GM12878 (cell line): ENCODE results near the gene HSPA12B. TPM values are rescaled to one million over a fixed set of nuclear protein-coding genes. Genes with fewer than 3 reads are reported as not detected.
A peak's percentile ranks its signal among the peaks of the same experiment; 100 is the strongest.

ENCODE experiments used
- ATAC-seq: fragments of 200-7000 bp; cut with Tn5 transposase; 3 replicates; pipeline ENCODE4 v1.9.1; 2020; ENCODE audit warnings: mild to moderate bottlenecking, moderate library complexity
- BruUV-seq: library from RNA; stranded (reverse); fragments of 400-500 nt; replicated peaks from 2 replicates; lab custom pipeline; 2021; lab: Mats Ljungman, UMichigan
- CTCF ChIA-PET: fragments of 300-600 bp; sonication (Branson Sonifier 250); formaldehyde crosslinking; extraction: SDS; loops from one replicate; lab custom pipeline; 2021; ENCODE audit warnings: inconsistent platforms; lab: Yijun Ruan, JAX
- POLR2A ChIA-PET: fragments of 350-600 bp; formaldehyde crosslinking; extraction: SDS; loops from one replicate; lab custom pipeline; 2021; ENCODE audit warnings: inconsistent platforms; lab: Charles Lee
- RAD21 ChIA-PET: fragments of 300-600 bp; sonication (Branson Sonifier 250); formaldehyde crosslinking; loops from one replicate; lab custom pipeline; 2023; ENCODE audit warnings: antibody characterized with exemption; ENCODE audit not compliant: unreplicated experiment; lab: Charles Lee
- SMC1A ChIA-PET: fragments of 300-600 bp; sonication (Branson Sonifier 250); formaldehyde crosslinking; loops from one replicate; lab custom pipeline; 2023; ENCODE audit not compliant: unreplicated experiment, uncharacterized antibody; lab: Charles Lee
- DNase-seq: peaks from one replicate; pipeline ENCODE4 v3.0.0-alpha.2; 2011; ENCODE audit warnings: low read depth, low spot score
- FAIRE-seq: peaks from 3 replicates; lab custom pipeline; 2011; peaks lifted over from hg19 to GRCh38; lab: Jason Lieb, UNC
- H2AFZ ChIP-seq: 2 replicates; pipeline ENCODE4 v1.6.0; 2011; ENCODE audit warnings: low read depth, low read length, control low read depth; ENCODE audit not compliant: control insufficient read depth
- H3K27ac ChIP-seq: 2 replicates; pipeline ENCODE4 v1.5.1; 2011; ENCODE audit warnings: control low read depth; ENCODE audit not compliant: control insufficient read depth, insufficient read depth
- H3K27me3 ChIP-seq, 2 experiments: replicated peaks in 1 of 2; 2 replicates each; pipeline versions ENCODE4 v1.6.0 to v1.6.1; 2011; ENCODE audit warnings: low read length in 1 of 2; ENCODE audit not compliant: control insufficient read depth in 2 of 2, insufficient read depth in 2 of 2
- H3K36me3 ChIP-seq, 2 experiments: 2 replicates each; pipeline ENCODE4 v1.5.1; 2011; ENCODE audit warnings: low read length in 1 of 2; ENCODE audit not compliant: control insufficient read depth in 2 of 2, insufficient read depth in 2 of 2
- H3K4me1 ChIP-seq: 2 replicates; pipeline ENCODE4 v1.6.1; 2011; ENCODE audit warnings: mild to moderate bottlenecking, low read length, moderate library complexity, mixed read lengths; ENCODE audit not compliant: control insufficient read depth, insufficient read depth
- H3K4me2 ChIP-seq: 2 replicates; pipeline ENCODE4 v1.6.0; 2011; ENCODE audit warnings: control low read depth; ENCODE audit not compliant: control insufficient read depth, insufficient read depth
- H3K4me3 ChIP-seq: fragments of 200-600 bp; sonication (generic); 2 replicates; pipeline ENCODE4 v1.5.1; 2016
- H3K79me2 ChIP-seq: 2 replicates; pipeline ENCODE4 v1.6.0; 2011; ENCODE audit warnings: low read length; ENCODE audit not compliant: control insufficient read depth, insufficient read depth
- H3K9ac ChIP-seq: 2 replicates; pipeline ENCODE4 v1.8.0; 2011; ENCODE audit warnings: low read length, control low read depth, mixed read lengths; ENCODE audit not compliant: control insufficient read depth, insufficient read depth
- H3K9me3 ChIP-seq: replicated peaks from 3 replicates; pipeline ENCODE4 v1.5.1; 2011; ENCODE audit warnings: mild to moderate bottlenecking, low read length; ENCODE audit not compliant: control insufficient read depth, insufficient read depth
- H4K20me1 ChIP-seq: 2 replicates; pipeline ENCODE4 v1.6.0; 2011; ENCODE audit not compliant: control insufficient read depth, insufficient read depth
- BRCA1 ChIP-seq: IDR thresholded peaks from 2 replicates; pipeline ENCODE4 v1.6.1; 2011; ENCODE audit warnings: low read depth, low read length, improper control_type of control experiment
- CBX3 ChIP-seq: fragments of 200-600 bp; sonication (generic); IDR thresholded peaks from 2 replicates; pipeline ENCODE4 v1.6.1; 2016; ENCODE audit warnings: low read depth, borderline replicate concordance
- EP300 ChIP-seq, 2 experiments: fragments of 150-350 bp in 1 of 2; IDR thresholded peaks; 2 replicates each; pipeline ENCODE4 v1.6.1; 2011 to 2012; ENCODE audit warnings: low read depth in 2 of 2, low read length in 2 of 2, borderline replicate concordance in 1 of 2, improper control_type of control experiment in 1 of 2, inconsistent platforms in 1 of 2; ENCODE audit not compliant: control insufficient read depth in 1 of 2
- MEF2B ChIP-seq: fragments of 450-650 bp; IDR thresholded peaks from 2 replicates; pipeline ENCODE4 v1.6.1; 2018; ENCODE audit warnings: mild to moderate bottlenecking, moderate library complexity; ENCODE audit not compliant: partially characterized antibody, poor library complexity, severe bottlenecking
- POLR2A ChIP-seq: IDR thresholded peaks from 2 replicates; pipeline ENCODE4 v1.6.1; 2011; ENCODE audit warnings: low read depth, mild to moderate bottlenecking, low read length
- POLR2AphosphoS5 ChIP-seq: IDR thresholded peaks from 2 replicates; pipeline ENCODE4 v1.6.1; 2011; ENCODE audit warnings: mild to moderate bottlenecking, low read length, inconsistent platforms
- RCOR1 ChIP-seq: conservative IDR thresholded peaks from 2 replicates; pipeline ENCODE4 v1.6.1; 2012; ENCODE audit warnings: low read depth, low read length, improper control_type of control experiment
- SMC3 ChIP-seq: IDR thresholded peaks from 2 replicates; pipeline ENCODE4 v1.6.1; 2011; ENCODE audit warnings: low read length, improper control_type of control experiment, borderline replicate concordance
- SREBF2 ChIP-seq: IDR thresholded peaks from 2 replicates; pipeline ENCODE4 v1.6.1; 2012; ENCODE audit warnings: mild to moderate bottlenecking, low read length
- ZZZ3 ChIP-seq: IDR thresholded peaks from 2 replicates; pipeline ENCODE4 v1.6.1; 2011; ENCODE audit warnings: low read depth; ENCODE audit not compliant: control insufficient read depth, insufficient read length
- WGBS: methylation state at CpG from one replicate; pipeline ENCODE4 v1.1.6; 2016; ENCODE audit warnings: low lambda C conversion rate; ENCODE audit not compliant: insufficient replicate concordance, insufficient coverage; ENCODE audit errors: missing lambda C conversion rate; 5-methylcytosine and 5-hydroxymethylcytosine counted together
- in situ Hi-C: fragments of 300-500 bp; cut with MboI; formaldehyde crosslinking; loops from 9 replicates; pipeline ENCODE4 v1.14.3; 2018; ENCODE audit warnings: mixed read lengths
- intact Hi-C: fragments of 100-400 bp; cut with micrococcal nuclease; formaldehyde crosslinking; loops from one replicate; pipeline ENCODE4 v1.14.2; 2022; ENCODE audit not compliant: unreplicated experiment
- polyA plus RNA-seq, 11 experiments: library from polyadenylated mRNA; depleted of rRNA in 4 of 11; unstranded in 6 of 11; stranded (reverse) in 5 of 11; fragments of >200 nt; fragmentation: Nextera tagmentation in 4 of 11; fragmentation: Illumina TruSeq in 1 of 11; extraction: Ambion mirVana in 4 of 11; extraction: Trizol in 1 of 11; gene quantifications; 1 replicate in 1 of 11; 2 replicates in 10 of 11; pipeline versions ENCODE4 v1.2.1 to v1.2.3, GENCODE V29; 2011 to 2016; ENCODE audit warnings: inconsistent platforms in 2 of 11, missing spikeins in 2 of 11, low read depth in 1 of 11
- total RNA-seq, 4 experiments: library from RNA; depleted of rRNA in 3 of 4; stranded (reverse); fragments of >200 nt in 3 of 4; fragmentation: Illumina TruSeq in 1 of 4; extraction: Trizol in 1 of 4; gene quantifications; 2 replicates each; pipeline versions ENCODE4 v1.2.1 to v1.2.3, GENCODE V29; 2013 to 2021

HSPA12B gene
- total and polyA plus RNA-seq, 10 of the 15 experiments (the other 5 are each of a cell fraction or from before 2014, with no cell fraction given) = 0.08 TPM; not detected in 9

- no peak overlapping the region for H3K27ac ChIP-seq
- DNase-seq (no peak), FAIRE-seq (no peak), ATAC-seq (no peak)
- RAD21 ChIA-PET = no interaction called here
- H4K20me1 ChIP-seq = no peaks in the 10 kb centered on the region
- TF ChIP-seq POLR2A (peak; percentile 49; the same call in 1 of the 2 replicates), CBX3 (no peak), MEF2B (no peak)
- peaks cover 14% of the 10 kb centered on the region for H3K79me2 ChIP-seq
- CTCF ChIA-PET = interaction anchor here (1.4 kb wide), 1 partner anchor 15 kb away, joined by 4 read pairs; no protein-coding TSS in a partner anchor
- SMC1A ChIA-PET = no interaction called here
- no TSS peak for BruUV-seq
- no peak overlapping the region for H3K4me2 ChIP-seq
- H3K9me3 ChIP-seq = no peaks in the 10 kb centered on the region
- intact Hi-C loops (loop anchor here (5.0 to 10.0 kb wide), 2 partner anchors 66 to 231 kb away; partner anchors contain the start of gene RNF24), in situ Hi-C loops (loop anchor here (5.0 kb wide), 1 partner anchor 304 kb away; no protein-coding TSS in a partner anchor)
- peaks cover 2 to 3% of the 10 kb centered on the region in 2 experiments; a peak in 3 of 4 replicates for H3K27me3 ChIP-seq
- H3K4me3 ChIP-seq = no peak overlapping the region
- WGBS = 69% methylated on average over 10 of the region's 10 CpGs
- no peaks in the 10 kb centered on the region for H3K36me3 ChIP-seq
- no peak overlapping the region for H2AFZ ChIP-seq
- H3K4me1 ChIP-seq = peaks cover 17% of the 10 kb centered on the region
- POLR2A ChIA-PET = interaction anchor here (0.6 kb wide), 1 partner anchor 914 kb away, joined by 3 read pairs; no protein-coding TSS in a partner anchor
- H3K9ac ChIP-seq = no peak overlapping the region
Observed at GRCh38 chr20:3783511-3784195, 51.2 kb downstream of the HSPA12B start.

GRCh38 chr20:3784216-3784853 is 51.9 kb downstream of the HSPA12B start:
- ATAC-seq (no peak), DNase-seq (no peak)
- in situ Hi-C loops = loop anchor here (5.0 kb wide), 1 partner anchor 303 kb away; no protein-coding TSS in a partner anchor
- intact Hi-C loops = loop anchor here (5.0 to 10.0 kb wide), 2 partner anchors 67 to 230 kb away; partner anchors contain the start of gene RNF24
- Histone ChIP-seq H3K4me1 (peaks cover 17% of the 10 kb centered on the region), H3K9me3 (no peaks in the 10 kb centered on the region), H3K27ac (no peak overlapping the region), H4K20me1 (no peaks in the 10 kb centered on the region), H3K79me2 (peaks cover 14% of the 10 kb centered on the region), H3K27me3 (peaks cover 0 to 2% of the 10 kb centered on the region in 2 experiments; a peak in 1 of 4 replicates), H3K4me2 (peak overlapping the region; percentile 72), H3K36me3 (no peaks in the 10 kb centered on the region), H2AFZ (no peak overlapping the region)
- ChIA-PET SMC1A (no interaction called here), RAD21 (no interaction called here)
- BruUV-seq = TSS peak; percentile 97
- TF ChIP-seq ZZZ3 (no peak), RCOR1 (no peak), BRCA1 (no peak), SMC3 (no peak), SREBF2 (no peak), EP300 (IDR thresholded peaks at IDR 0.05; ENCODE audit: borderline replicate concordance in 1 of 2, control insufficient read depth in 1 of 2, low read depth in 2 of 2, low read length in 2 of 2) (no peak), POLR2AphosphoS5 (peak; percentile 51; the same call in 1 of the 2 replicates)
- TF ChIP-seq, all 136 proteins: peak for 1
- WGBS = 92% methylated on average over 17 of the region's 17 CpGs
- POLR2A ChIA-PET = no interaction called here
- no peak overlapping the region for H3K9ac ChIP-seq
- CTCF ChIA-PET = interaction anchor here (0.5 to 1.4 kb wide), 2 partner anchors 16 to 18 kb away, joined by 3 to 4 read pairs; no protein-coding TSS in a partner anchor
- no peak for FAIRE-seq
- no peak overlapping the region for H3K4me3 ChIP-seq
